ENCODE measurements around the gene TMEM117.

Gene TMEM117

GRCh38 chr12:43969882-43970281 lies 134.0 kb downstream of the TMEM117 start:
- TF ChIP-seq CTCF (IDR thresholded peaks at IDR 0.05; ENCODE audit: low read depth, low read length, missing control alignments) = no peak
- H3K4me3 ChIP-seq (ENCODE audit: low read depth, low read length) = no peak overlapping the region
- no peak for DNase-seq (ENCODE audit: low read depth)

DNA sequence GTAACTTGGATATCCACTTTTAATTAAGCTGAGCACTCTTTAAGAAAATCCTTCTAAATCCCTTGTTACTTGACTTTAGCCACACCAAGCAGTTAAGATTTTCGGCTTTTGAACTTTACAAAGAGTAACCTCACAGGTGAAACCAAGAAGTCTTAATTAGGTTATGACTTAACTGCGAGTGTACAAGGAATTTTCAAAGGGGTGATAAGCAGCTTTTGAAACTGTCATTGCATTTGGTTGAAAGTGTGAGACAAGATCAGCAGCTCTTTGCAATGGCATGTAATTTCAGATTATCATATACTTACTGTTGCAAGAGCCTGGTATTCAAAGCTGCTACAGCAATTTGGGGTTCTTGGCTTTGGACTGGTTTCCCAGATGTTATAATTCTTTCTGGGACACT lies 137.5 kb downstream of the TMEM117 start:
- H3K4me3 ChIP-seq (ENCODE audit: low read depth, low read length) = no peak overlapping the region
- no peak for DNase-seq (ENCODE audit: low read depth)
- TF ChIP-seq CTCF (IDR thresholded peaks at IDR 0.05; ENCODE audit: low read depth, low read length, missing control alignments) = no peak

- TF ChIP-seq CTCF (IDR thresholded peaks at IDR 0.05; ENCODE audit: low read depth, low read length, missing control alignments) = no peak
- no peak for DNase-seq (ENCODE audit: low read depth)
These were observed 138.1 kb downstream of the TMEM117 start for GRCh38 chr12:43973993-43974392.

DNA sequence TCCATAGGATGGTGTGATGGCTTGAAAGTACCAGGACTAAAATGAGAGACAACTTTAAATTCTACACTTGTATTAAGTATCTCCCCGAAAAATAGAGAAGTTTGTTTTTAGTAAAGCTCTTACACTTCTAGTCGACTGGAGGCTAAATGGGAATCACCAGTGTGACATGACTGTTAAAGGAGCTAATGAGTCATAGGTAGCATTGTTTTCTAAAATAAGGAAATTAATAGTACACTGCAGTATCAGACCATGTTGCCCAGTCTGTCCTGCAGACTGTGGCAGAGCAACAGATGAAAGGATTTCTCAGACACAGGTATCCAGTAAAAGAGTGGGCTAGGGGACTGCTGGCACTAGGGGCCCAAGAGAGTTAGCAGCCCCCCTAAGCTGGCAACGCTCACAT lies 140.1 kb downstream of the TMEM117 start:
- no peak overlapping the region for H3K4me3 ChIP-seq (ENCODE audit: low read depth, low read length)
- no peak for TF ChIP-seq CTCF (IDR thresholded peaks at IDR 0.05; ENCODE audit: low read depth, low read length, missing control alignments)
- DNase-seq (ENCODE audit: low read depth) = no peak

More at GRCh38 chr12:43973993-43974392, 138.1 kb downstream of the TMEM117 start:
- H3K4me3 ChIP-seq (ENCODE audit: low read depth, low read length) = no peak overlapping the region

GRCh38 chr12:43978556-43978955 lies 142.7 kb downstream of the TMEM117 start:
- no peak overlapping the region for H3K4me3 ChIP-seq (ENCODE audit: low read depth, low read length)
- TF ChIP-seq CTCF (IDR thresholded peaks at IDR 0.05; ENCODE audit: low read depth, low read length, missing control alignments) = no peak
- no peak for DNase-seq (ENCODE audit: low read depth)

DNA sequence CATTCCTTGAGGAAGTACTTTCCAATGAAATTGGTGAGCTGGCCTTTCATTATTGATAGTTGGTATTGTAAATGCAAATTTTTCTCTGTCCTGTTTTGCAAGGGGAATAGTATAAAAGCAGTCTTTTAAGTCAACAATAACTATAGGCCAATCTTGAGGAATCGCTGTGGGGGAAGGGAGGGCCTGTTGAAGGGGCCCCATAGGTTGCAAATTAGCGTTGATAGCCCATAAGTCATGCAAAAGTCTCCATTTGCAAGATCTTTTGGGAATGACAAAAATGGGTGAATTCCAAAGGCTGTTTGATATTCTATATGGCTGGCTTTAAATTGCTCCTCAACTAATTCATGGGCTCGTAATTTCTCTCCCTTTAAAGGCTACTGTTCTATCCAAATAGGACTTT lies 143.6 kb downstream of the TMEM117 start:
- TF ChIP-seq CTCF (IDR thresholded peaks at IDR 0.05; ENCODE audit: low read depth, low read length, missing control alignments) = no peak
- no peak for DNase-seq (ENCODE audit: low read depth)
- H3K4me3 ChIP-seq (ENCODE audit: low read depth, low read length) = no peak overlapping the region

GRCh38 chr12:43980627-43981191 lies 144.8 kb downstream of the TMEM117 start:
- DNase-seq (ENCODE audit: low read depth) = no peak
- H3K4me3 ChIP-seq (ENCODE audit: low read depth, low read length) = no peak overlapping the region
- TF ChIP-seq CTCF (IDR thresholded peaks at IDR 0.05; ENCODE audit: low read depth, low read length, missing control alignments) = no peak

Data from GM12864 (cell line).